ENCODE results near the gene CREG1.
"Not testable (repeated sequence)": the region's sequence is repeated elsewhere in the genome, so short reads cannot be mapped to it uniquely, and the experiment has no call there.

The CREG1 gene

DNA sequence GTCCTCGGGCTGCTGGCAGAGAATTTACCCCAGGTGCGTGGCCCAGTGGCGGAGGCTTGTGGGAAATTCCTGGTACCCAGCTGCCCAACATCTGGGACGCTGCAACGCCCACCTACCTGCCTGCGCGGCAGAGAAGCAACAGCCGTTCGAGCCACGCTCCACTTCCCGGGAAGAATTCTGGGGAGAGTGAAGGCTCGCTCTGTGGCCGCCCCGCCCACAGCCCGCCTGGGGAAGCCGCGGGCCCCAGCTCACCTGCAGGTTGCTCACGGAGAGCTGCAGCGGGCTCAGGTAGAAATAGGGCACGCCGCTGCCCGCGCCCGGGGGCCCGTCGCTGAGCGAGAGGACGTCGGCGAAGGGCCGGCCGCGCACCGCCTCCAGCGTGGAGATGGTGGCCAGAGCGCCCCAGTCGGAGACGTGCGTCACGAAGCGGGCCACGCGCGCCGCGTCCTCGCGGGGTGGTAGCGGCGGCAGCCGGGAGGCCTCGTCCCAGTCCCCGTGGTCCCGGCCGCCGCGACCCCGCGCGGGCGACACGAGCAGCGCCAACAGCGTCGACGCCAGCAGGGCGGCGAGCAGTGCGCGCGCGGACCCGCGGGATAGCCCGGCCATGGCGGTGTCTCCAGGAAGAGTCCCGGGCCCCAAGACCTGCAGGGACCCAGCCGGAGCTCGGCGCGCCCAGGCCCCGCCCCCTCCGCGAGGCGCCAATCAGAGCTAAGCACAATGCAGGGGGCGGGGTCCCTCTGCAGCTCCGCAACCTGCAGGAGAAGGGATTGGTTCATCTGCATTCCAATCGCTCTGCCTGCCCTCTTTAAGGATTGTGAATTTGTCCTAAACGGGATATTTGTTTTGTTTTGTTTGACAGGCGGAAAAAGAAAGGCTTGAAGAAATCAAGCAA is at the start of gene CREG1:
TSS of gene CREG1 (minus strand) at position 627 of the 892 bp plus-strand sequence.
- DNase-seq, result peak; percentile 91

DNA sequence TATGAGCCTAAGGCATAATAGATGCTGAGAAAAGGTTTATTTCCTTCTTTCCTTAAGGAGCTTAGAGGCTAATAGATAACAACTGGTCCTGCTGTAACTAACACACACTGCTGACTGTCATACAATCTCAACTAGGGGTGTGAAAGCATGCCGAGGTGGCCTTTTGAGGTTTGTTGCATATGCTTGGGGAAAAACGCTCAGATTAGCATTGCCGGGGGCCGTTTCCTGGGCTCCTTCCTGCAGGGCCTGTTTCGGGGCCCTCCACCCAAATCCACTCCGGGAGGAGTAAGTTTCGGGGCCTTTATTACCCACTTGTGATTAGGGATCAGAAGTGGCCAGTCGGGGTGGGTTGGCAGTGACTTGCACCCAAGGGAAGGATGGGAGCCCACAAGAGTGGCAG is 49.3 kb upstream of the CREG1 start:
- no peak for DNase-seq

DNA sequence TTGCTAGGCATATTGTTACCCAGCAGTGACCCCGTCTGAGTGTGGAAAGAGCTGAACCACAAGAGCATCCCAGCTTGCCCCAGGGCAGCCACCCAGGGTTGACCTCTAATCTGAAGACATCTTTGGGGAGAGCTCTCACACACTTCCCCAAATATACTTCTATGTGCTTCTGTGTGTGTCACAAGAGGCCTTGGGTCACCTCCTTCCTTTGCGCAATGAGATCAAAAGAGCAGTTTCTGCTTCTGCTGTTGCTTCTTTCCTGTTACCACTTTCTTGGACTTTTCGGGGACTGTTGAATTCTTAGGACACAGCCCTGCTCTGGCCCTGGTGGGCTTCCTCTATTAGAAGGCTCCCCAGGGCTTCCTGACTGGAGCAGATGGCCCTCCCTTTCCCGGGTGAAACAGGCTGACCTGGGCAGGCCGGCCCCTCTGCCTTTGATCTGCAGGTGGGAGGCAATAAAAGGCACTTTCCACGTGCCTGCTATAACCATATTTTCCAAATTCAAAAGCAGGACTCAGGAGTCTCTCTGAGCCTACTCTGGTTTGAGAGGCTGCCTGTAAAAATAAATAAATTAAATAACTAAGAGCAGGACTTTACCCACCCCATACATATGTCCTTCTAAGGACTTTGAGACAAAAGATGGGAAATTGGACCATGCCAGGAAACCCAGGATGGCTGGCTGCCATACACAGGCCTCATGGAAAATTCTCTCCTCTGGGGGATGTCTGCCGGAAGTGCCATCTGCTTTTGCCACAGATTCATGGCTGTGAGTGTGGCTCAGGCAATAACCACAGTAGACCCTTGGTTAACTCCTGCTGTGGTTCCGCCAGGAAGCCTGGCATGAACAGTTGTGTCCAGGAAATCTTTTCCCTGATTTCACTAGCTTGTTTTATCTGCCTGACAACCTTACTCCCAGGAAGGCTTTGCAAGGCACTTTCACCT is 48.2 kb upstream of the CREG1 start:
- no peak for DNase-seq

DNA sequence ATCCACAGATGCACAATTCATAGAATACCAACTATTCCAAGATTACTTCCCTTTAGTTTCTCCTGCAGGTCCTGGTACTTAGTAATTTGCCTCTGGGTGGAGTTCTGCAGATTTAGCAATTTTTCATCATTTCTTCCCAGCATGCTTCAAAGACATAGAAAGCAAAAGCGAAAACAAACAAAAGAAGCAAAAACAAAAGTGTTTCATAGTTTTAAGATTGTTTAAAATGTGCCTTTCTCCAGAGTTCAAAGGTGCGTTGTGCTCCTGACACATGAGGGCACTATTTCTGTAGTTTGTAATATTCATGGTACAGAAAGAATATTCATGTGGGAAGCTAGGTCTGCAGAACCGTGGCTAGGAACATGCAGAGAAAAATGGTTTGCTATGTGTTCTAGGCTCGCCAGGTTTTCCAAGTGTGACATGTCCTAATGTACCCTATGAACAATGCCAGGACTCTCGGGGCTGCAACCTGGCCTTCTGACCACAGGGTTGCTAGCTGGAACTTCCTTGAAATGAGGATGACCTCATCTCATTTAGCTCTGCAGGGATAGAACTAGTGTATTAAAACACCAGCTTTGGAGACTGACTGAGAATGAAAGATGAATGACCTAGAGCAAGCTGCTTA is 46.5 kb upstream of the CREG1 start:
- peak; percentile 36 for DNase-seq

DNA sequence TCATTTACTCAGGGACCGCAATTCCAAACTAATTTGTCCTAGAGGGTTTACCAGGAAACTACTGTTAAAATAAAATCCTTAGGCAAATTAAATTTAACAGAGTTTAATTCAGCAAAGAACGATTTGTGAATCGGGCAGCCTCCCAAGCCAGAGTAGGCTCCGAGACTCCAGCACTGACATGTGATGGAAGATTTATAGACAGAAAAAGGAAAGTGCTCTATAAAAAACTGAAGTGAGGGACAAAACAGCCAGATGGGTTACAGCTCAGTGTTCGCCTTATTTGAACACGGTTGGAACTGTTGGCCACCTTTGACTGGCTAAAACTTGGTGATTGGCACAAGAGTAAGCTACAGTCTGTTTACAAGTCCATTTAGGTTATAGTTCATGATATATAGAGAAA is 41.3 kb upstream of the CREG1 start:
- no peak for DNase-seq

DNA sequence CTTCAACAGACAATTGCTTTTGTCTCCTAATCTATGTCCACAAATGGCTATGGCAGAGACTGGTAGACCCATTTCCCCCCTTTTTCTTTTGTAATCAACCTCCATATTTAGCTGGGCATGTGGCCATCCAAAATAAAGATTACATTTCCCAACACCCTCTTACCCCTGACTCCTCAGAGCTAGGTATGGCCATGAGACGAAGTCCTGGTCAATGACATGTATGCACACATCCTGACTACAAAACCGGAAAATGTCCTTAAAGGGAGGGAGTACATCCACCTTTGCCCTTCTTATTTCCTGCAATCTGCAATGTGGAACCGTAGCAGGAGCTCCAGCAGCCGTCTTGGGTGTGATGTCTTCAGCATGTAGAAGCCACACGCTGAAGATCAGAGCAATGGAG is 40.3 kb upstream of the CREG1 start:
- DNase-seq, result no peak

DNA sequence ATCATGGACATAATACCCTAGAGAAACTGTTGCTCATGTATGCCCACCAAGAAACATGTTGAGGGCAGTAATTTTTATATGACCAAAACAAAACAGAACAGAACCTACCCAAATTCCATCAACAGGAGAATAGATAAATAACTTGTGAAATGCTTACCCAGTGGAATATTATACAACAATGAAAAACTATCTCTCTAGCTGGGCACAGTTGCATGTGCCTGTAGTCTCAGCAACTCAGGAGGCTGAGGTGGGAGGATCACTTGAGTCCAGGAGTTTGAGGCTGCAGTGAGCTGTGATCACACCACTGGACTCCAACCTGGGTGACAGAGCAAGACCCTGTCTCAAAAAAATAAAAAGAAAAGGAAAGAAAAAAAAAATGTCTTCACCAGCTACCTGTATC is 38.9 kb upstream of the CREG1 start:
- DNase-seq, result no peak

DNA sequence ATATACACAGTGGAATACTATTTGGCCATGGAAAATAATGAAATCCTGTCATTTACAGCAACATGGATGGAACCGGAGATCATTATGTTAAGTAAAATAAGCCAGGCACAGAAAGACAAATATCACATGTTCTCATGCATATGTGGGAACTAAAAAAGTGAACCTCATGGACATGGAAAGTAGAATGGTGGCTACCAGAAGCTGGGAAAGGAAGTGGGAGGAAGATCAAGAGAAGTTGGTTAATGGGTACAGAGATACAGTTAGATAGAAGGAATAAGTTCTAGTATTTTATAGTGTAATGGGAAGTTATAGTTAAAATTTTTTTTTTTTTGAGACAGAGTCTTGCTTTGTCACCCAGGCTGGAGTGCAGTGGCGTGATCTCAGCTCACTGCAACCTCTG is 34.8 kb upstream of the CREG1 start:
- no peak for DNase-seq

DNA sequence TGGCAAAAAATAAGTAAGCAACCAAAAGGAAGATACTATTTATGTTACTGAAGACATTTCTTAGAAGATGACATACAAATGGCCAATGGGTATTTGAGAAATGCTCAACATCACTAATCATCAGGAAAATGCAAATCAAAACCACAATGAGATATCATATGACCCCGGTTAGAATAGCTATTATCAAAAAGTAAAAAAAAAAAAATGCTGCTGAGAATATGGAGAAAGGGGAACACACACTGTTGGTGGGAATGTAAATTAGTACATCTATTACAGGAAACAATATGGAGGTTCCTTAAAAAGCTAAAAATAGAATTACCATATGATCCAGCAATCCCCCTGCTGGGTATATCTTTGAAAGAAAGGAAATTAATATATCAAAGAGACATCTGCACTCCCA is 34.3 kb upstream of the CREG1 start:
- DNase-seq, result no peak

DNA sequence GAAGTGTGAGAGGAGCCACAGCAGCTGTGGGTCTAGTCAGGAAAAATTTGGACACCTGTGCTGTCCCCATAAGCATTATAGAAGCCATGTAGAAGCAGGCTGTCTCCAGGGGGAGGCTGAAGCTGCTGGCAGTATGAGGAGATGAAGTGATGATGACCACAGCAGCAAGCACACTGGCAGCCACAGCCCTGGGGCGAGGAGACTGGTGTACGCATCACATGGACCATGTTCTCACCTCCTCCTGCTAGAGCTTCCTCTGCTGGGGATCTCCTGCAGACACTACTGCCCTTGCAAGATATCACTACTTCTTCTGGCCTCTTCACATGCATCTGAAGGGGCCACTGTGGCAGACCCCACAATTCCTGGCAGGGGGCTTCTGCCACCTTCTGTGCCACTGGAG is 33.8 kb upstream of the CREG1 start:
- DNase-seq, result no peak

DNA sequence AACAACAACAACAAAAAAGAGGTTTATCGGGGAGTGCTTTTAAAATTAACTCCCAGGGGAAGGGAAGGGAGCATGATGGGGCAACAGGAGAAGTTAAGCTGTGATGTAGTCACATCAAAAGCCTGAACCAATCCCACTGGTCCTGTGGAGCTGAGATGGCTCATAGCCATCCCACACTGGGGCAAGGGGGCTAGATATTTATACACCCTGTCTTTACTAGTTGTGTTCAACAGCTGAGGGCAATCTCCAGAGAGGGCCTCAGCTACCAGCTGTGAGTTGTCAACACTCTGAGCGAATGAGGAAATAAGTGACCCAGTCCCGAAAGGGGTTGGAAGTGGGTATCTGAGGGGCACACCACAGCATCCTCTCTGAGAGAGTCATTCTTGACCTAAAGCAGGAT is 31.0 kb upstream of the CREG1 start:
- no peak for DNase-seq

DNA sequence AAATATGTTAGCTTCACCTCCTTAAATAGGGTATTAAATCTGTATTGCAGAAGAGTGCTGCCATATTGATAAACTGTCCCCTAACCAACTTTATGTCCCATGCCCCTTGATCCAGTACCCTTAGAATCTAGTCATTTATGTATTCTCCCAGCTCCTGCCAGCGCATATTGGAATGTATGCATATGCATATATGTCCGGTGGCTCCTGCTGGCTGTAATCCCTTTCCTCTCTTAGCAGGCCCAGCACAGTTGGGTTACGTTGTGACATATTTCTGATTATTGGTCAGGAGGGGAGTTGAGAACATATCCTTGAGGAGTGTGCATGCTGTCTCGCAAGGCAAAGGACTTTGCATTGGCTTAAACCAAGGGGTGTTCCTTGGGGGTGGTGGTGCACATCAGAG is 29.2 kb upstream of the CREG1 start:
- no peak for DNase-seq

DNA sequence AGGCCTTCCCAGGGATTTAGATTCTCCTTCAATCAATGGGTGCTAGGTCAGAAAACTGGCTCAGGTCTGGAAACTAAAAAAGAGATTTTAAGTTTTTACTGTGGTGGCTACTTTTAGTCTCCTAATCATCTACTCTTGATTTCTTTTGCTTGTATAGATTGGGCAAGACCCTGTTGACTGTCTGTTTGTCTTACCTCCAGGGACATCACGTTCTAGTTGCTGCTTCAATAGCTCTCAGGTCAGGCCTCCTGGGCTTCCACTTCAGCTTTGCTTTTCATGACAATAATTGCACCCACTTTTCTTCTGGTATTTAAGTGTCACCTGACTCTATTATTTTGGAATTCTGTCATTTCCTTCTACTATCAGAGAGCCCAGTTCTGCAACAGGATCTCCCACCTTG is 28.5 kb upstream of the CREG1 start:
- DNase-seq, result no peak

DNA sequence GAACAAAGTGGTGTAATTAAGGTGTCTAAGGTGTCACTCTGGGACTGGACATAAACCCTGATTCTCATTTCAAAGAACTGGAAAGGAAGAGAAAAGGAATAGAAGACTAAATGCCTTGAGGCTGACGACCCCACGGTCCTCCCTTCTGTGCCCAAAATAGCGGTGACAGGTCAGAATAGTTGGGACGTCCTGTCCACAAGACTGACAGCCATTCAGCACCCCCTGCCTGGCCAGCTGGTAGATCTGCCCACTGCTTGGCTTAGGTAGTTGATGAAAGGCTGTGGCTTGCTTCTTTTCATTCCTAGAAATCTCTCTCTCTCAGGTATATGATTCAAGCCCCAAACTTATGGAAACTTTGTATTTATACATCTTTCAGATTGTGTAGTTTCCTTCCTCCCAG is 26.4 kb upstream of the CREG1 start:
- no peak for DNase-seq

DNA sequence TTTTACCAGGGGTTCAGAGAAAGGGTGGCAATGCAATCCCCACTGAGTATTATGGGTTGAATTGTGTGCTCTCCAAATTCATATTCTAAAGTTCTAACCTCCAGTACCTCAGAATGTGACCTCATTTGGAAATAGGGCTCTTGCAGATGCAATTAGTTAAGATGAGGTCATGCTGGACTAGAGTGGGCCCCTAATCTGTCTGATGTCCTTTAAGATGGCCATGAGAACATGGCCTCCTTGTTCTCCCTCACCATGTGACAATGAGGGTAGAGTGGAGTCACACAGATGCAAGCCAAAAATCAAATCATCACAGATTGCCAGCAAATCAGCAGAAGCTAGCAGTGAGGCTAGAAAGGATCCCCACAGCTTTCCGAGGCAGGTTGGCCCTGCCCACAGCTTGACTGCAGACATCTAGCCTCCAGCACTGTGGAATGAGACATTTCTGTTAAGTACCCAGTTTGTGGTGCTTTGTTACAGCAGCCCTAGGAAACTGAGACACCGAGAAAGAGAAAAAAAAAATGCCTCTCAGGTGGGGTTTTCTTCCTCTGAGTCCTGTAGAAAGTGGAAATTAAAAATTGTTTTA is 25.5 kb upstream of the CREG1 start:
- no peak for DNase-seq

DNA sequence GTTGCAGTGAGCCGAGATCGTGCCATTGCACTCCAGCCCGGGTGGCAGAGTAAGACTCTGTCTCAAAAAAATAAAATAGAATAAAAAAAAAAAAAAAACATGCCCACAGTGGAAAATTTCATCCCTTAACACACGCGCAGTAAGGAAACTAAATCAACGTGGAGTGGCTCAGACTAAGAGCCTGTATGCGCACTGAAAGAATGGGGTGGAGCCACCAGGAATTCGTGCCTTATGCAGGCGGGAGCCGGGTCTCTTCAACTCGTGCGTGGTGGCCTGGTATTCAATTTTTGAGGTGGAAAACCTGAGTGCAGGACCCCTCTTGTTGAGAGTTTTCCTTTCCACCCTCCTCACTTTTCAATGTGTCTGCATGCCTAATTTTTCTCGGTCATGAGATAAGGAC is 22.1 kb upstream of the CREG1 start:
- no peak for DNase-seq

DNA sequence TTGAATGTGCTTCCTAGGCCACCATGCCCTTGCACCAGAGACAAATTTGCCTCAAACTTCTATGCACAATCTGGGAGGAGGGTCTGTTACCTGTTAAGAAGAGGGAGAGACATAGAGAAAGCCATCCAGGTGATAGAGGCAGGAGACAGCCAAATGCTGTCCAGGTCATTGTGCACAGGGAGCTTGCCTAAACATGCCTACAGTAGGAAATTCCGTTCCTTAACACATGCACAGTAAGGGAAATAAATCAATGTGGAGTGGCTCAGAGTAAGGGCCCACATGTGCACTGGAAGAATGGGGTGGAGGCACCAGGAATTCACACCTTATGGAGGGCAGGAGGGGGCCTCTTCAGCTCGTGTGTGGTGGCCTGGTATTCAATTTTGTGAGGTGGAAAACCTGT is 19.5 kb upstream of the CREG1 start:
- DNase-seq, result no peak

DNA sequence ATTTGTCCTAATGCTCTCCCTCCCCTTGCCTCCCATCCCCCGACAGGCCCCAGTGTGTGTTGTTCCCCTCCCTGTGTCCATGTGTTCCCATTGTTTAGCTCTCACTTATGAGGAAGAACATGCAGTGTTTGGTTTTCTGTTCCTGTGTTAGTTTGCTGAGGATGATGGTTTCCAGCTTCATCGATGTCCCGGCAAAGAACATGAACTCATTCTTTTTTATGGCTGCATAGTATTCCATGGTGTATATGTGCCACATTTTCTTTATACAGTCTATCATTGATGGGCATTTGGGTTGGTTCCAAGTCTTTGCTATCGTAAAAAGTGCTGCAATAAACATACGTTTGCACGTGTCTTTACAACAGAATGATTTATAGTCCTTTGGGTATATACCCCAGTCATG is 17.1 kb upstream of the CREG1 start:
- not testable (repeated sequence) for DNase-seq

DNA sequence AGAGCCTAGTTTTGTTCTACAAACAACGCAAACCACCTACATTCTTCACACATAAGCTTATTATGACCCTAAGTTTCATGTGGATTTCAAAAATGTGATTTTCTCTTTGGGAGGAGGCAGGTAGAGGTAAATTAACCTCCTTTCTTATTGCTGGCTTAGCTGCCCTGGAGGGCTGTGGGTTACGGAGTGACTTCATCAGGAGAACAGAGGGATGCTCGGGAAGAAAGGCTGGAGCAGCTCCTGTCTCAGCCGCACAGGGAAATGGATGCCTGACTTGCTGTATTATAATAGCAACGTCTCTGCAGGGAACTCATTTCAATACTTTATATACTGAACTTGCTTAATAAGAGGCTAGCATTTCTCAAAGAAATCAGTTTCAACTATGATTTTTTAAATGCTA is 14.1 kb upstream of the CREG1 start:
- no peak for DNase-seq

DNA sequence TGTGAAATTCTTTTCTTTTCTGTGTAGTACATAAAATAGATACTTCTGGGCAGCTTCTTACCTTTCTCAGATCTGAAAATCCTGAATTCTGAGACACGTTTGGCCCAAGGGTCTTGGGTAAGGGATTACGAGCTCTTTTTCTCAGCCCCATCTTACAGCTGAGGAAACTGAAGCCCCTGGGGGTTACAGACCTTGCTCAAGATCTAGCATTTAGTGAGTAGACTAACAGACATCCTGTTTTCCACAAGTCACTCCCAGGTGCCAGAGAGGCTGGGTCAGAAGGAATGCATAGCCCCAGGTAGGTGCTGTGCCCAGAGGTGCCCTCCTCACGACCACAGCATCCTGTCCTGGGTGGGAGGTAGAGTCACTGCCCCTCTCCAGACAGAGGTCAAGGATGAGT is 13.2 kb upstream of the CREG1 start:
- no peak for DNase-seq

DNA sequence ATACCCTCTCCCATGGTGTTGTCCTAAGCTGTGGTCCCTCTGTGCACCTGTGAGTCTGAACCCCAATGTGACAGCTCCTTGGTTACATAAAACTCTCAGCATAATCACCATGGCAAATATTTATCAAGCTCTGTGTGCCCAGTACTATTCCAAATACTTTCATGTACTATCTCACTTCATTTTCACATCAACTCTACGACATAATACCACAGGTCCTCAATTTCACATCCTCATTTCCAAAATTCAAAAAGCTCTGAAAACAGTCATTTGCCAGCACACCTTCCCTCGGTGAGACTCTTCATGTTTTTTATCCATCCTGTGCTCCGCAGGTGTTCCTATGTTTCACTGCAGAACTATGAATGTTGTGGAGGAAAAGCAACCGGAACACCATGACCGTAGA is 12.4 kb upstream of the CREG1 start:
- DNase-seq, result no peak

DNA sequence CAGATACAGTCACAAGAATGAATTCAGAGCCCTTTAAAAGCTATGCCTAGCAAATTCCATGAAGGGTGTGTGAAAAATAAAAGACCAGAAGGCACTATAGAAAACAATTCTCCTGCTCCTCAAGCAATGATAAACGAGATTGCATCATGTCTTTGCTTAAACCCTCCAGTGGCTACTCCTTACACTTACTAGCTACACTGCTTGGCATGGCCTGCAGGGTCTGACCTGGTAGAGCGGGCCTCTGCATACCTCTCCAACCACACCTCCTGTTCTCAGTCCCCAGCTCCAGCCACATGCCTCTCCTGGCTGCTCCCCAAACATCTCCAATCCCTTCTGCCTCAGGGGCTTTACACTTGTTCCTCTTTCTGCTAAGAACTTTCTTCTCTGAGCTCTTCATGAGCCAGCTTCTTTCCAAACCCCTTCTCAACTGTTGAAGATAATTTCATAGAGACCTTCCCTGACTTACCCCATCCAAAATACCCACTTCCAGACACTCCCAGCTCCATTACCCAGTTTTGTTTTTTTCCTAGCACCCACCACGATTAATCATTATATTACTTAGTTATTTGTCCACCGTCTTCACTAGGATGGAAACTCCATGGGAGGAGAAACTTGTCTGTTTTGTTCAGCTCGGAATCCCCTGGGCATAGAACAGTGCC is 11.2 kb upstream of the CREG1 start:
- no peak for DNase-seq
